ENCODE measurements around the gene OR52B2.
"Not testable (repeated sequence)": the region's sequence is repeated elsewhere in the genome, so short reads cannot be mapped to it uniquely, and the experiment has no call there.

The OR52B2 gene

GRCh38 chr11:6151117-6151516 lies 19.0 kb downstream of the OR52B2 start:
- no peak for DNase-seq

GRCh38 chr11:6143737-6144136 lies 26.4 kb downstream of the OR52B2 start:
- not testable (repeated sequence) for DNase-seq

GRCh38 chr11:6142936-6143335 lies 27.2 kb downstream of the OR52B2 start:
- DNase-seq = no peak

- not testable (repeated sequence) for DNase-seq
These were observed 34.2 kb downstream of the OR52B2 start for GRCh38 chr11:6135936-6136335.

- DNase-seq = no peak
These were observed 37.7 kb downstream of the OR52B2 start for GRCh38 chr11:6132431-6132830.

GRCh38 chr11:6129635-6130034 lies 40.5 kb downstream of the OR52B2 start:
- DNase-seq = no peak

- DNase-seq = no peak
These were observed 41.1 kb downstream of the OR52B2 start for GRCh38 chr11:6129011-6129410.

GRCh38 chr11:6127881-6128280 lies 42.2 kb downstream of the OR52B2 start:
- DNase-seq = peak in 1 of 5 experiments; percentile 14

- DNase-seq = no peak
These were observed 45.9 kb downstream of the OR52B2 start for GRCh38 chr11:6124245-6124644.

Measured in T-helper 2 cell (primary cell).